ENCODE data around the gene TMEM120B. TPM values are rescaled to one million over a fixed set of nuclear protein-coding genes. Genes with fewer than 3 reads are reported as not detected.

TMEM120B gene
- total and polyA plus RNA-seq, 7 donors = 11.0 to 29.7 (median 12.7) TPM

- no peak for ATAC-seq
- DNase-seq = no peak
- Histone ChIP-seq H3K4me3 (no peak overlapping the region), H3K9me3 (no peaks in the 10 kb centered on the region), H3K27ac (no peak overlapping the region), H3K36me3 (ENCODE audit: insufficient read depth in 1 of 2, low read depth in 1 of 2) (peaks cover 0 to 39% of the 10 kb centered on the region in 2 donors), H3K27me3 (ENCODE audit: insufficient read depth in 3 of 3, low read length in 2 of 3) (no peaks in the 10 kb centered on the region), H3K4me1 (peaks cover 16% of the 10 kb centered on the region)
- WGBS, 3 donors = 90 to 93% (median 90%) methylated on average over 16 of the region's 16 CpGs
- intact Hi-C loops (cut with DNase I) = loop anchor here (5.0 kb wide), 1 partner anchor 37 kb away; no protein-coding TSS in a partner anchor
- no peak for TF ChIP-seq CTCF (IDR thresholded peaks at IDR 0.05)
These were observed 62.9 kb downstream of the TMEM120B start for GRCh38 chr12:121775501-121775900.

GRCh38 chr12:121776190-121777098 lies 63.9 kb downstream of the TMEM120B start:
- Histone ChIP-seq H3K27ac (no peak overlapping the region), H3K4me1 (peaks cover 19% of the 10 kb centered on the region), H3K4me3 (no peak overlapping the region), H3K27me3 (ENCODE audit: insufficient read depth in 3 of 3, low read length in 2 of 3) (no peaks in the 10 kb centered on the region), H3K36me3 (ENCODE audit: insufficient read depth in 1 of 2, low read depth in 1 of 2) (peaks cover 0 to 44% of the 10 kb centered on the region in 2 donors), H3K9me3 (no peaks in the 10 kb centered on the region)
- 36 to 42% (median 41%) methylated on average over 21 to 24 of the region's 24 CpGs for WGBS, 3 donors
- DNase-seq = peak; percentile 84 to 91
- intact Hi-C loops (cut with DNase I) = loop anchor here (5.0 kb wide), 1 partner anchor 36 kb away; no protein-coding TSS in a partner anchor
- peak; percentile 49 to 68 (median 57) for ATAC-seq
- peak; percentile 78 for TF ChIP-seq CTCF (IDR thresholded peaks at IDR 0.05)

- H3K27me3 ChIP-seq (ENCODE audit: insufficient read depth in 3 of 3, low read length in 2 of 3) = no peaks in the 10 kb centered on the region
- 82 to 92% (median 85%) methylated on average over 15 to 17 of the region's 17 CpGs for WGBS, 3 donors
- intact Hi-C loops (cut with DNase I) = loop anchor here (5.0 kb wide), 1 partner anchor 34 kb away; no protein-coding TSS in a partner anchor
These were observed 66.2 kb downstream of the TMEM120B start for GRCh38 chr12:121778567-121779421.

More at GRCh38 chr12:121778567-121779421, 66.2 kb downstream of the TMEM120B start:
- TF ChIP-seq CTCF (IDR thresholded peaks at IDR 0.05) = no peak
- H3K4me1 ChIP-seq = peaks cover 17% of the 10 kb centered on the region
- ATAC-seq = no peak
- no peak overlapping the region for H3K27ac ChIP-seq
- no peak for DNase-seq
- H3K36me3 ChIP-seq (ENCODE audit: insufficient read depth in 1 of 2, low read depth in 1 of 2) = peaks cover 0 to 44% of the 10 kb centered on the region in 2 donors
- no peaks in the 10 kb centered on the region for H3K9me3 ChIP-seq
- no peak overlapping the region for H3K4me3 ChIP-seq
